Mucosa of descending colon (tissue), 3 donors: Measurements from ENCODE around the gene SHANK1. TPM values are rescaled to one million over a fixed set of nuclear protein-coding genes. Genes with fewer than 3 reads are reported as not detected.
"Not testable (repeated sequence)": the region's sequence is repeated elsewhere in the genome, so short reads cannot be mapped to it uniquely, and the experiment has no call there.

Experiments
- ATAC-seq: fragments of 200-7000 bp; cut with Tn5 transposase; one replicate; pipeline ENCODE4 v1.9.1; 2020; ENCODE audit warnings: mild to moderate bottlenecking, moderate library complexity
- DNase-seq, 3 donors: peaks; one replicate each; pipeline ENCODE4 v3.0.0-alpha.2; 2020
- H3K36me3 ChIP-seq: fragments of 200-600 bp; one replicate; pipeline ENCODE4 v1.8.0; 2021; ENCODE audit warnings: low read depth, mild to moderate bottlenecking
- H3K4me1 ChIP-seq: fragments of 200-600 bp; one replicate; pipeline ENCODE4 v1.8.0; 2021; ENCODE audit warnings: low read depth, mild to moderate bottlenecking
- H3K4me3 ChIP-seq: fragments of 200-600 bp; one replicate; pipeline ENCODE4 v1.8.0; 2021; ENCODE audit warnings: mild to moderate bottlenecking
- H3K9me3 ChIP-seq: fragments of 200-600 bp; one replicate; pipeline ENCODE4 v1.8.0; 2021; ENCODE audit warnings: mild to moderate bottlenecking
- intact Hi-C, 2 donors: fragments of 100-400 bp; cut with DNase I in 1 of 2; cut with micrococcal nuclease in 1 of 2; formaldehyde crosslinking; loops; one replicate each; pipeline versions ENCODE4 v1.11.0 to v1.11.1; 2022; cut with DNase I, micrococcal nuclease
- long read RNA-seq, 2 donors: library from polyadenylated mRNA; unstranded; transcript quantifications; one replicate each; pipeline ENCODE4 v2.0.0, GENCODE V29; 2019 to 2021
- total RNA-seq, 3 donors: library from RNA; stranded (reverse); fragmentation: NEBNext Ultra II Directional in 2 of 3; extraction: Animal tissue kit (Norgen Biotek cat#: 25700) in 2 of 3; gene quantifications; one replicate each; pipeline versions ENCODE4 v1.2.1 to v1.2.4, GENCODE V29; 2021 to 2023
- TF ChIP-seq, protein P1 (sequence below): fragments of 200-600 bp; IDR thresholded peaks from one replicate; pipeline ENCODE4 v1.8.0; 2022; ENCODE audit warnings: antibody characterized with exemption, mild to moderate bottlenecking
- donor health status: DM: no; HTN: no; CAD: no; lungs with moderate emphysema.
- donor health status: DM: no; HTN: no; CAD: no.
- donor health status: DM: no; HTN: yes; CAD: no.

The SHANK1 gene
- total RNA-seq, result 1 to 10 TPM in 1 of 3 donors, under 1 TPM in 1, not detected in 1; 0.55 to 1.1 TPM
- long read RNA-seq, donor 1, result 0 reads
- long read RNA-seq, donor 2, result 0 reads

DNA sequence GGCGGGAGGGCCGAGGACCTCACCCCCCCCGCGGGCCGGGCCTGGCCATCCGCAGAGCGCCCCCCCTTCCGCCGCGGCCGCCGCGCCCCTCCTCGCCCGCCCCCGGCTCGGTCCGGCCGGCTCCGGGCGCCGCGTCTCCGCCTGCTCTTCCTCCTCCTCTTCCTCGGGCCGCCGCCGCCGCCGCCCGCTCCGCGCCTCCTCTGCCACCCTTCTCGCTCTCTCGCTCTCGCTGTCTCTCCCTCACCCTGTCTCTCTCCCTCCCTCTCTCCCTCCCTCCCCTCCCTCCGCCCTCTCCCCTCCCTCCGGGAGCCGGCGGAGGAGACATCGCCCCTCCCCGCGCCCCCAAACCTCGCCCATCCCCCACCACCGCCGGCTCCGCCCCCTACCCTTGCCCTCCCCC lies at the start of gene SHANK1:
TSS of gene SHANK1 (minus strand) at position 237 of the 400 bp plus-strand sequence. CDS start 2,883 bp downstream, outside the sequence.
- peaks cover 6% of the 10 kb centered on the region for H3K4me1 ChIP-seq
- ATAC-seq, result no peak
- H3K9me3 ChIP-seq, result no peaks in the 10 kb centered on the region
- no peak within 1 kb of the TSS for H3K4me3 ChIP-seq
- TF ChIP-seq, protein P1, sequence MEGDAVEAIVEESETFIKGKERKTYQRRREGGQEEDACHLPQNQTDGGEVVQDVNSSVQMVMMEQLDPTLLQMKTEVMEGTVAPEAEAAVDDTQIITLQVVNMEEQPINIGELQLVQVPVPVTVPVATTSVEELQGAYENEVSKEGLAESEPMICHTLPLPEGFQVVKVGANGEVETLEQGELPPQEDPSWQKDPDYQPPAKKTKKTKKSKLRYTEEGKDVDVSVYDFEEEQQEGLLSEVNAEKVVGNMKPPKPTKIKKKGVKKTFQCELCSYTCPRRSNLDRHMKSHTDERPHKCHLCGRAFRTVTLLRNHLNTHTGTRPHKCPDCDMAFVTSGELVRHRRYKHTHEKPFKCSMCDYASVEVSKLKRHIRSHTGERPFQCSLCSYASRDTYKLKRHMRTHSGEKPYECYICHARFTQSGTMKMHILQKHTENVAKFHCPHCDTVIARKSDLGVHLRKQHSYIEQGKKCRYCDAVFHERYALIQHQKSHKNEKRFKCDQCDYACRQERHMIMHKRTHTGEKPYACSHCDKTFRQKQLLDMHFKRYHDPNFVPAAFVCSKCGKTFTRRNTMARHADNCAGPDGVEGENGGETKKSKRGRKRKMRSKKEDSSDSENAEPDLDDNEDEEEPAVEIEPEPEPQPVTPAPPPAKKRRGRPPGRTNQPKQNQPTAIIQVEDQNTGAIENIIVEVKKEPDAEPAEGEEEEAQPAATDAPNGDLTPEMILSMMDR, result no peak
- no peak for DNase-seq
- no peaks in the 10 kb centered on the region for H3K36me3 ChIP-seq
- intact Hi-C loops, result no loop called here

DNA sequence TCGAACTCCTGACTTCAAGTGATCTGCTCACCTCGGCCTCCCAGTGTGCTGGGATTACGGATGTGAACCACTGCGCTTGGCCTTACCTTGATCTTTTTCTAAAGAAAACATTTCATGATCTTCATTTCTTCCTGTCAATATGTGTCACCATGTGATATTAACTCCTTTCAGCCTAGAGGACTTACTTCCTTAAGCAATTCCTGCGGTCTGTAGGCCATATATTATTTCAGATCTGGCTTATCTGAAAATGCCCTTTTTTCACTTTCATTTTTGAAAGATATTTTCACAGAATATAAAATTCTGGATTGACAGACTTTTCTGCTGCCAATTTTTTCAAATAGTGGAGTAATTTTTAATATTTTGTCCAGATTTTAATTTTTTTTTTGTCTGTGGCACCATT lies 48.7 kb upstream of the SHANK1 start:
- intact Hi-C loops, result no loop called here
- Histone ChIP-seq H3K36me3 (no peaks in the 10 kb centered on the region), H3K9me3 (peaks cover 3% of the 10 kb centered on the region), H3K4me1 (no peaks in the 10 kb centered on the region), H3K4me3 (no peak overlapping the region)
- TF ChIP-seq, protein P1, result no peak
- ATAC-seq, result no peak
- DNase-seq, result no peak

DNA sequence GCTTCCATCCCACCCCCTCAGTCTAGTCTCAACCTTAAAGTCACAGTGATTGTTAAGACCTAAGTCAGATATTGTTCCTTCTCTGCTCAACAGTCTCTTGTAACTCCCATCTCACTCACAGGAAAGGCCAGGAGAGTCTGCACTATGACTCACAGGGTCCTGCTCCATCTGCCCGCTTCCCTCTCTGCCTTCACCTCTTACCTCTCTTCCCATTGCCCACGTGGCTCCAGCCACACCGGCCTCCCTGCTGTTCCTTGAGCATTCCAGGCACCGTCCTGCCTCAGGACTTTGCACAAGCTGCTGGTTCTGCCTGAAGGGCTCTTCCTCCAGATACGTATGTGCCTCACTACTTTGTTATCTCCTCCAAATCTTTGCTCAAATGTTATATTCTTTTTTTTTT lies 47.7 kb upstream of the SHANK1 start:
- ATAC-seq, intact Hi-C loops, H3K4me1 ChIP-seq, H3K4me3 ChIP-seq, H3K36me3 ChIP-seq, H3K9me3 ChIP-seq, DNase-seq: not testable (repeated sequence)

DNA sequence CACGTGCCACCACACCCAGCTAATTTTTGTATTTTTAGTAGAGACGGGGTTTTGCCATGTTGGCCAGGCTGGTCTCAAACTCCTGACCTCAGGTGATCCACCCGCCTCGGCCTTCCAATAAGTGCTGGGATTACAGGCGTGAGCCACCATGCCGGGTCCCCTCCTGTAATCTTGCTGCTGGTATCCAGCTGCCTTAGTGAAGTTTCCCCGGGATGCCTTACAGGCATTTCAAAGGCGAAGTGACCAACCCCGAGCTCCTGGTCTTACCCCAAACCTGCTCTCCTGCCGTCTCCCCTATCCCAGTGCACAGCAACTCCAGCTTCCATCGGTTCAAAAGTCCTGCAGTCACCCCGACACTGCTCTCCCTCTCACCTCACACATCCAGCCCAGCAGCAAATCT lies 47.1 kb upstream of the SHANK1 start:
- H3K36me3 ChIP-seq, H3K9me3 ChIP-seq, intact Hi-C loops, H3K4me3 ChIP-seq, ATAC-seq, DNase-seq, H3K4me1 ChIP-seq: not testable (repeated sequence)

DNA sequence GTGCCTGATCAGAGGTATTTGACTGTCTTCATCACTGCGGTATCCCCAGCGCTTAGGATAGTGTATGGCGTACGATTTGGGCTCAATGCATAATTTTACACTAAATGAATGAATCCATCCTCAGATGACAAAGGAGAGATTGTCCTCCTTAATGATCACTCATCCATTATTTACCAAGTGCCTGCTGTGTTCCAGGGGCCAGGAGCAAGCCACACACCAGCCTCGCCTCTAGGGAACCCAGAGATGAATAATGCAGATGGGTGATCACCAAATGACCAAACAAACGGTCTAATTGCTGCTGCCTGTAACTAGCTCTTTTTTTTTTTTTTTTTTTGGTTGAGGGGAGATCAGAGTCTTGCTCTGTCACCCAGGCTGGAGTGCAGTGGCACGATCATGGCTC lies 44.8 kb upstream of the SHANK1 start:
- Histone ChIP-seq H3K4me1 (no peaks in the 10 kb centered on the region), H3K36me3 (no peaks in the 10 kb centered on the region), H3K9me3 (no peaks in the 10 kb centered on the region), H3K4me3 (no peak overlapping the region)
- intact Hi-C loops, result no loop called here
- DNase-seq, result no peak
- TF ChIP-seq, protein P1, result no peak
- no peak for ATAC-seq

DNA sequence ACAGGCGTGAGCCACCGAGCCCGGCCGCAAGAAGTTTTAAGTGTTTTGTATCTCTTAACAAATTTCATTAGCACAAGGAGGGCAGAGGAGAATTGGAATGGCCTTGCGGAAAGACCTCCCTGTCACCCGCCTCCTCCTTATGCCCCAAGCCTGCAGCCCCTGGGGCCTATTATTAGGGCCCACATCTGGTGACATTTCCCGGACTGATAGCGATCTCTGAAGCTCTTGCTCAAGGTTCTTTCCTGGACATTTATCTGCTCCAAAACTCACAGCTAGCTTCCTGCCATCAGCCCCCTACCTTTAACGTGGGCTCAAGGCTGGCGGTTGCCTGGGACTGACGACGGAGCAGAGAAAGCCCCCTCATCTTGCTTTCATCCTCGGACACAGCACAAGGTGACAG lies 43.9 kb upstream of the SHANK1 start:
- not testable (repeated sequence) for ATAC-seq

DNA sequence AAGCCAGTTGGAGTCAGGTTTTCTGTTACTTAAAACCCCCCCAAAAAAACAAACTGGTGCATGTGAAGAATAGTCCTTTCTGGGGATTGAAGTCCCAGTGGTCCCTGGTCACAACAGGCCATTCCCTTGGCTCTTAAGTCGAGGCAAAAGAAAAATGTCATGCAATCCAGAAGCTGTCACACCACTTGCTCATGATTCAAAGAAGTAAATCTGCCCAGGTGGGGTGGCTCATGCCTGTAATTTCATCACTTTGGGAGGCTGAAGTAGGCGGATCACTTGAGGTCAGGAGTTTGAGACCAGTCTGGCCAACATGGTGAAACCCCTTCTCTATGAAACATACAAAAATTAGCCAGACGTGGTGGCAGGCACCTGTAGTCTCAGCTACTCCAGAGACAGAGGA lies 41.9 kb upstream of the SHANK1 start:
- H3K9me3 ChIP-seq, ATAC-seq, H3K4me3 ChIP-seq, intact Hi-C loops, DNase-seq, H3K36me3 ChIP-seq, H3K4me1 ChIP-seq: not testable (repeated sequence)

More for the DNA sequence above, 43.9 kb upstream of the SHANK1 start:
- H3K4me1 ChIP-seq, H3K4me3 ChIP-seq, H3K36me3 ChIP-seq, DNase-seq, intact Hi-C loops, H3K9me3 ChIP-seq: not testable (repeated sequence)

DNA sequence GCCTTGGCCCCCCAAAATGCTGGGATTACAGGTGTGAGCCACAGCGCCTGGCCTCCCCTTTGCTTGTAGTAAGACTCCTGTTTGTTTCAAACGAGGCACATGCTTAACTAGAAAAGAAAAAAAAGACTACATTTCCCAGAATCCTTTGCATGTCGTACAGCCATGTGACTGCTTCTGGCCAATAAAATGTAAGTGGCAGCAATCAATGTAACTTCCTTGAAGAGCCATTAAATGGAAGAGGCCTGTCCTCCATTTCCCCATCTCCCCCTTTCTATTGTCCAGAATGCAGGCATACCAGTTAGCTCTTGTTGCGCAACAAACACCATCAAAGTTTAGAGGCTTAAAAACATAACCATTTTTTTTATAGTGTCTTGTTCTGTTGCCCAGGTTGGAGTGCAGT lies 40.3 kb upstream of the SHANK1 start:
- Histone ChIP-seq H3K4me1 (no peaks in the 10 kb centered on the region), H3K4me3 (no peak overlapping the region), H3K9me3 (no peaks in the 10 kb centered on the region), H3K36me3 (no peaks in the 10 kb centered on the region)
- ATAC-seq (no peak), DNase-seq (no peak)
- intact Hi-C loops, result no loop called here
- TF ChIP-seq, protein P1, result no peak

DNA sequence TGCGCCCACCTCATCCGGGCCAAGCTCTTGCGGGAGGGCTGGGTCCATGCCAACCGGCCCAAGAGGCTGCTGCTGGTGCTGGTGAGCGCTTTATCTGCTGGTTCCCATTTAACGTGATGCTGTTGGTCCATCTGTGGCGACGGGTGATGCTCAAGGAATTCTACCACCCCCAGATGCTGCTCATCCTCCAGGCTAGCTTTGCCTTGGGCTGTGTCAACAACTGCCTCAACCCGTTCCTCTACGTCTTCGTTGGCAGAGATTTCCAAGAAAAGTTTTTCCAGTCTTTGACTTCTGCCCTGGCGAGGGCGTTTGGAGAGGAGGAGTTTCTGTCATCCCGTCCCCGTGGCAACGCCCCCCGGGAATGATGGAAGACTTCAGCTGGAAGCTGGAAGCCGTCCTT lies 39.5 kb upstream of the SHANK1 start:
- DNase-seq, intact Hi-C loops, H3K9me3 ChIP-seq, H3K4me3 ChIP-seq, ATAC-seq, H3K36me3 ChIP-seq, H3K4me1 ChIP-seq: not testable (repeated sequence)

DNA sequence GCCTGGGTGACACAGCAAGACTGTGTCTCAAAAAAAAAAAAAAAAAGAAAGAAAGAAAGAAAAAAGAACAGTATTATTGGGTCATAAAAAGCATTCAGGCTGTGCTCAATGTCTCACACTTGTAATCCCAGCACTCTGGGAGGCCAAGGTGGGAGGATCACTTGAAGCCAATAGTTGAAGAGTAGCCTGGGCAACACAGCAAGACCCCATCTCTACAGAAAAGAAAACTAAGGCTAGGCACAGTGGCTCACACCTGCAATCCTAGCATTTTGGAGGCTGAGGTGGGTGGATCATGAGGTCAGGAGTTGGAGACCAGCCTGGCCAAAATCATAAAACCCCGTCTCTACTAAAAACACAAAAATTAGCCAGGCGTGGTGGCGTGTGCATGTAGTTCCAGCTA lies 38.0 kb upstream of the SHANK1 start:
- ATAC-seq, H3K4me1 ChIP-seq, H3K4me3 ChIP-seq, H3K9me3 ChIP-seq, DNase-seq, H3K36me3 ChIP-seq, intact Hi-C loops: not testable (repeated sequence)

DNA sequence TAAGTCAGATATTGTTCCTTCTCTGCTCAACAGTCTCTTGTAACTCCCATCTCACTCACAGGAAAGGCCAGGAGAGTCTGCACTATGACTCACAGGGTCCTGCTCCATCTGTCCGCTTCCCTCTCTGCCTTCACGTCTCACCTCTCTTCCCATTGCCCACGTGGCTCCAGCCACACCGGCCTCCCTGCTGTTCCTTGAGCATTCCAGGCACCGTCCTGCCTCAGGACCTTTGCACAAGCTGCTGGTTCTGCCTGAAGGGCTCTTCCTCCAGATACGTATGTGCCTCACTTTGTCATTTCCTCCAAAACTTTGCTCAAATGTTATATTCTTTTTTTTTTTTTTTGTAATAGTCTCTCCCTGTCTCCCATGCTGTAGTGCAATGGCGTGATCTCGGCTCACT lies 36.6 kb upstream of the SHANK1 start:
- H3K4me1 ChIP-seq, H3K36me3 ChIP-seq, intact Hi-C loops, DNase-seq, H3K4me3 ChIP-seq, ATAC-seq, H3K9me3 ChIP-seq: not testable (repeated sequence)
